Thyroid gland (tissue), 4 donors: ENCODE results near the gene RPS6KB2. TPM values are rescaled to one million over a fixed set of nuclear protein-coding genes. Genes with fewer than 3 reads are reported as not detected.
"Not testable (repeated sequence)": the region's sequence is repeated elsewhere in the genome, so short reads cannot be mapped to it uniquely, and the experiment has no call there.

Experiments used
- DNase-seq, 2 donors: peaks; one replicate each; pipeline ENCODE4 v3.0.0-alpha.2; 2019
- H3K27ac ChIP-seq, 3 donors: fragments of 200-600 bp; sonication (generic); 1 replicate in 2 of 3; 2 replicates in 1 of 3; pipeline ENCODE4 v1.5.1; 2016 to 2019; ENCODE audit warnings: mild to moderate bottlenecking in 1 of 3, moderate library complexity in 1 of 3
- H3K27me3 ChIP-seq: fragments of 200-600 bp; sonication (generic); one replicate; pipeline ENCODE4 v1.5.1; 2019
- H3K36me3 ChIP-seq, 2 donors: fragments of 200-600 bp; sonication (generic); one replicate each; pipeline ENCODE4 v1.5.1; 2016 to 2019
- H3K4me1 ChIP-seq, 2 donors: fragments of 200-600 bp; sonication (generic); one replicate each; pipeline ENCODE4 v1.5.1; 2017 to 2019
- H3K4me3 ChIP-seq, 3 donors: fragments of 200-600 bp; sonication (generic); replicated peaks in 1 of 3; 1 replicate in 2 of 3; 2 replicates in 1 of 3; pipeline ENCODE4 v1.5.1; 2016; ENCODE audit warnings: mild to moderate bottlenecking in 1 of 3
- H3K9me3 ChIP-seq: fragments of 200-600 bp; sonication (generic); one replicate; pipeline ENCODE4 v1.5.1; 2017
- POLR2A ChIP-seq, 2 donors: fragments of 450-650 bp; IDR thresholded peaks; one replicate each; pipeline ENCODE4 v1.6.1; 2017; ENCODE audit warnings: antibody characterized with exemption in 2 of 2, mild to moderate bottlenecking in 2 of 2, moderate library complexity in 1 of 2
- WGBS, 2 donors: methylation state at CpG; one replicate each; pipeline ENCODE4 v1.1.5; 2017; 5-methylcytosine and 5-hydroxymethylcytosine counted together
- intact Hi-C: fragments of 100-400 bp; cut with DNase I; formaldehyde crosslinking; loops from one replicate; pipeline ENCODE4 v1.15.1; 2023
- total RNA-seq, 4 donors: library from RNA; depleted of rRNA; stranded (reverse); fragments of >200 nt; gene quantifications; one replicate each; pipeline ENCODE4 v1.2.3, GENCODE V29; 2016
- TF ChIP-seq, protein P1 (sequence below), 6 experiments: fragments of 200-600 bp in 3 of 6; fragments of 450-650 bp in 3 of 6; sonication (generic) in 3 of 6; IDR thresholded peaks; one replicate each; pipeline ENCODE4 v1.5.1; 2016 to 2019; ENCODE audit warnings: antibody characterized with exemption in 6 of 6, mild to moderate bottlenecking in 2 of 6, inconsistent platforms in 1 of 6, moderate library complexity in 1 of 6

The RPS6KB2 gene
- total RNA-seq, 4 donors from 2014 or later, result 44.1 to 102 (median 62.2) TPM

DNA sequence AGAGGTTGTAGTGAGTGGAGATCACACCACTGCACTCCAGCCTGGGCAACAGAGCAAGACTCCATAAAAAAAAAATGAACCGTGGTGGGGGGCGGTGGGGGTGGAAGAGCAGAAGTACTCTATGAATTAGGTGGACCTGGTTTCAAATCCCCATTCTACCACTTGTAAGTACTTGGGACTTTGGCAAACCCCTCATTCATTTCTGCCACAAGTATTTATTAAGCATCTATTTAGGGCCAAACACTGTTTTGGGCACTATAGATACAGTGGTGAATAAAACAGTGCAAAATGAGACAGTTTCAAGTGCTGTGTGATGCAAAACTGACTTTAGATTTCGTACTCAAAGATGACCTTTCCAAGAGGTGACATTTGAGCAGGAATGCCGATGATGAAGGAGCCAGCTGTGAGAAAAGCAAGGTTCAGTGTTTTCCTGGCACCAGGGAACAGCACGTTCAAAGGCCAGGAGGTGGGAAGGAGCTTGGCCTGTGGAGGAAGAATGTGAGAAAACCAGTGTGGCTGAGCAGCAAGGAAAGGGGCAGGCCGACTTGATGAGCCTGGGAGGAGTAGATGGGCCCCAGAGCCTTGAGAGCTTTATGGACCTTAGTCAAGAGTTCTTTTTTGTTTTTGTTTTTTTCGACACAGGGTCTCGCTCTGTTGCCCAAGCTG is 42.2 kb downstream of the RPS6KB2 start:
- H3K4me3 ChIP-seq, result no peak overlapping the region
- TF ChIP-seq, protein P1, sequence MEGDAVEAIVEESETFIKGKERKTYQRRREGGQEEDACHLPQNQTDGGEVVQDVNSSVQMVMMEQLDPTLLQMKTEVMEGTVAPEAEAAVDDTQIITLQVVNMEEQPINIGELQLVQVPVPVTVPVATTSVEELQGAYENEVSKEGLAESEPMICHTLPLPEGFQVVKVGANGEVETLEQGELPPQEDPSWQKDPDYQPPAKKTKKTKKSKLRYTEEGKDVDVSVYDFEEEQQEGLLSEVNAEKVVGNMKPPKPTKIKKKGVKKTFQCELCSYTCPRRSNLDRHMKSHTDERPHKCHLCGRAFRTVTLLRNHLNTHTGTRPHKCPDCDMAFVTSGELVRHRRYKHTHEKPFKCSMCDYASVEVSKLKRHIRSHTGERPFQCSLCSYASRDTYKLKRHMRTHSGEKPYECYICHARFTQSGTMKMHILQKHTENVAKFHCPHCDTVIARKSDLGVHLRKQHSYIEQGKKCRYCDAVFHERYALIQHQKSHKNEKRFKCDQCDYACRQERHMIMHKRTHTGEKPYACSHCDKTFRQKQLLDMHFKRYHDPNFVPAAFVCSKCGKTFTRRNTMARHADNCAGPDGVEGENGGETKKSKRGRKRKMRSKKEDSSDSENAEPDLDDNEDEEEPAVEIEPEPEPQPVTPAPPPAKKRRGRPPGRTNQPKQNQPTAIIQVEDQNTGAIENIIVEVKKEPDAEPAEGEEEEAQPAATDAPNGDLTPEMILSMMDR (IDR thresholded peaks at IDR 0.05), result no peak
- H3K27ac ChIP-seq, result no peak overlapping the region
- 72 to 77% methylated on average over 8 of the region's 8 CpGs for WGBS, 2 donors
- intact Hi-C loops, result no loop called here
- H3K4me1 ChIP-seq, result peaks cover 19 to 35% of the 10 kb centered on the region in 2 donors
- DNase-seq, result no peak
- H3K36me3 ChIP-seq, result no peaks in the 10 kb centered on the region
- no peaks in the 10 kb centered on the region for H3K27me3 ChIP-seq
- no peaks in the 10 kb centered on the region for H3K9me3 ChIP-seq

DNA sequence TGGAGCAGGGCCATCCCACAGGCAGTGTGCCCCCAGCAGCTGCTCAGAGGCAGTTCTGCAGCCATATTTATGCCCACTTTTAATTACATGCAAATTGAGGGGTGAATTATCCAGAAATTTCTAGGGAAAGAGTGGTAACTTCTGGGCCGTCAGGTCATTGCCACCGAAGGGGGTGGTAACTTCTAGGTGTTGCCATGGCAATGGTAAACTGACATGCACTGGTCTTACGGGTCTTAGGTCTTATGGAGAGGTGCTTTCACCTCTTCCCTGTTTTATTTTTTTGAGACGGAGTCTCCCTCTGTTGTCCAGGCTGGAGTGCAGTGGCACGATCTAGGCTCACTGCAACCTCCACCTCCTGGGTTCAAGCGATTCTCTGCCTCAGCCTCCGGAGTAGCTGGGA is 44.6 kb downstream of the RPS6KB2 start:
- no peak for DNase-seq
- peaks cover 12 to 15% of the 10 kb centered on the region in 2 donors for H3K4me1 ChIP-seq
- H3K27me3 ChIP-seq, result no peaks in the 10 kb centered on the region
- intact Hi-C loops, result no loop called here
- no peaks in the 10 kb centered on the region for H3K36me3 ChIP-seq
- TF ChIP-seq, protein P1 (IDR thresholded peaks at IDR 0.05), result no peak
- no peak for TF ChIP-seq POLR2A (IDR thresholded peaks at IDR 0.05)
- H3K9me3 ChIP-seq, result no peaks in the 10 kb centered on the region
- no peak overlapping the region for H3K27ac ChIP-seq
- no peak overlapping the region for H3K4me3 ChIP-seq
- WGBS, 2 donors, result 80% methylated on average over 7 of the region's 7 CpGs

DNA sequence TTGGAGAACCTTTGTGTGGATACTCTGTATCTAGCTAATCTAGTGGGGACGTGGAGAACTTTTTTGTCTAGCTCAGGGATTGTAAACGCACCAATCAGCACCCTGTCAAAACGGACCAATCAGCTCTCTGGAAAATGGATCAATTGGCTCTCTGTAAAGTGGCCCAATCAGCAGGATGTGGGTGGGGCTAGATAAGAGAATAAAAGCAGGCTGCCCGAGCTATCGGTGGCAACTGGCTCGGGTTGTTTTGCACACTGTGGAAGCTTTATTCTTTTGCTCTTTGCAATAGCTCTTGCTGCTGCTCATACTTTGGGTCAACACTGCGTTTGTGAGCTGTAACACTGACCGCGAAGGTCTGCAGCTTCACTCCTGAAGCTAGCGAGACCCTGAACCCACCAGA is 48.4 kb downstream of the RPS6KB2 start:
- H3K27ac ChIP-seq, H3K4me3 ChIP-seq, H3K9me3 ChIP-seq, intact Hi-C loops, H3K27me3 ChIP-seq, DNase-seq, H3K4me1 ChIP-seq, H3K36me3 ChIP-seq: not testable (repeated sequence)
- WGBS, 2 donors, result 87 to 91% methylated on average over 10 of the region's 10 CpGs

DNA sequence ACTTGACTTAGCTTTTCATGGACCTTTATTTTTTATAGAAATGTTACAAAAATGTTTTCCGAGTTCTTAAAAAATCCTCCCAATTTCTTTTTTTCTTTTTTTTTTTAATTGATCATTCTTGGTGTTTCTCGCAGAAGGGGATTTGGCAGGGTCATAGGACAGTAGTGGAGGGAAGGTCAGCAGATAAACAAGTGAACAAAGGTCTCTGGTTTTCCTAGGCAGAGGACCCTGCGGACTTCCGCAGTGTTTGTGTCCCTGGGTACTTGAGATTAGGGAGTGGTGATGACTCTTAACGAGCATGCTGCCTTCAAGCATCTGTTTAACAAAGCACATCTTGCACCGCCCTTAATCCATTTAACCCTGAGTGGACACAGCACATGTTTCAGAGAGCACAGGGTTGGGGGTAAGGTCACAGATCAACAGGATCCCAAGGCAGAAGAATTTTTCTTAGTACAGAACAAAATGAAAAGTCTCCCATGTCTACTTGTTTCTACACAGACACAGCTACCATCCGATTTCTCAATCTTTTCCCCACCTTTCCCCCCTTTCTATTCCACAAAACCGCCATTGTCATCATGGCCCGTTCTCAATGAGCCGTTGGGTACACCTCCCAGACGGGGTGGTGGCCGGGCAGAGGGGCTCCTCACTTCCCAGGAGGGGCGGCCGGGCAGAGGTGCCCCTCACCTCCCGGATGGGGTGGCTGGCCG is 49.2 kb downstream of the RPS6KB2 start:
- H3K4me1 ChIP-seq, intact Hi-C loops, H3K27me3 ChIP-seq, H3K9me3 ChIP-seq, DNase-seq, H3K36me3 ChIP-seq, H3K4me3 ChIP-seq: not testable (repeated sequence)
- 66 to 67% methylated on average over 15 of the region's 16 CpGs for WGBS, 2 donors
- H3K27ac ChIP-seq, result peak overlapping the region in 1 of 3 donors; percentile 49

DNA sequence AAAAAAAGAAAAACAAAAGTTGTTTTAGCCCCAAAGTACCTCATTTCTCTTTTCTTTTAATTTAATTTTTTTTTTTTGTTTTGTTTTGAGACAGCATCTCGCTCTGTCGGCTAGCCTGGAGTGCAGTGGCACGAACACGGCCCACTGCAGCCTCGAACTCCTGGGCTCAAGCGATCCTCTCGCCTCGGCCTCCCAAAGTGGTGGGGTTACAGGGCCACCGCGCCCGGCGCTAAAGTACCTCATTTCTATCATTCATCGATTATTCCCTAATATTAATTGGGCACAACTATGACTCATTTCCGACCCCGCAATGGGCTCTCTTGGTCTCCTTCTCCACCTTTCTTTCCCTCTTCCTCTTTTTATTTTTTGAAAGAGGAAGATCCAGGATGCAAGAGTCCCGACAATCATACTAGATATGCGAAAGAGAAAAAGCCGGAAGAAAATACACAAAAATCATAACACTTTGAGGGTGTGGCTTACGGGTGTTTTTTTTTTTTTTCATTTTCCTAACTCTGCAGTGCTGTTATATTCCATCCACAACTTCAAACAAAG is 54.1 kb downstream of the RPS6KB2 start:
- Histone ChIP-seq H3K36me3 (peaks cover 0 to 2% of the 10 kb centered on the region in 2 donors), H3K27me3 (no peaks in the 10 kb centered on the region), H3K9me3 (no peaks in the 10 kb centered on the region), H3K4me3 (peak overlapping the region in 2 of 3 donors; percentile 42 to 76), H3K4me1 (peaks cover 16 to 24% of the 10 kb centered on the region in 2 donors), H3K27ac (peak overlapping the region; percentile 76 to 90 (median 88))
- WGBS, 2 donors, result 49 to 53% methylated on average over 19 of the region's 19 CpGs
- intact Hi-C loops, result no loop called here
- TF ChIP-seq, protein P1 (IDR thresholded peaks at IDR 0.05), result no peak
- no peak for TF ChIP-seq POLR2A (IDR thresholded peaks at IDR 0.05)
- DNase-seq, result no peak
